ENCODE data around the gene RPL36.

The RPL36 gene

DNA sequence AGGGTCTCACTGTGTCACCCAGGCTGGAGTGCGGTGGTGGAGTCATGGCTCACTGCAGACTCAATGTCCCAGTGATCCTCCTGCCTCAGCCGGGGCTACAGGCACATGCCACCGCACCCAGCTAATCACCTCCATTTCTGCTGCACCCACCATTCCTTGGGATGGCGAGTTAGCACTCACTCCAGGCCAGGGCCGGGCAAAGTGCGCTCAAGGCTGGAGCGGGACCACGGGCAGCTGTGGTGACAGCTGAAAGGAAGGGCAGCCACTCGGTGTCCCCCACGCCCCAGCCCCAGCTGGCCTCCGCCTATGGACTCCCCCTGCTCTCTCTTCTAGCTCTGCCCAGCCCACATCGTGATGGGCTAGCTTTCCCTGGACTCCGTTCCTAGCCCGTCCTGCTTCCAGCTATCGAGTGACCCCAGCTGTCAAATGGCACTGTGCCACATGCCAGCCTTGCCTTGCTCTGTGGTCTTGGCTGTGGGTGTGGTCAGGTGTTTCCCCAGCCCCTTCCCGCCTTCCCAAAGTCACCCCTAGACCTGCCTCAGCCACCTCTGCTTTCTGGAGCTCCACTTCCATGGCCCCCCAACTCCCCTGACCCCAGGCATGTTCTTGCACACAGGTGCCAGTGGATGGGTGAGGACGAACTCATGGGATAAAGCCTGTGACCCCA is 13.9 kb upstream of the RPL36 start:
- DNase-seq = peak; percentile 78

DNA sequence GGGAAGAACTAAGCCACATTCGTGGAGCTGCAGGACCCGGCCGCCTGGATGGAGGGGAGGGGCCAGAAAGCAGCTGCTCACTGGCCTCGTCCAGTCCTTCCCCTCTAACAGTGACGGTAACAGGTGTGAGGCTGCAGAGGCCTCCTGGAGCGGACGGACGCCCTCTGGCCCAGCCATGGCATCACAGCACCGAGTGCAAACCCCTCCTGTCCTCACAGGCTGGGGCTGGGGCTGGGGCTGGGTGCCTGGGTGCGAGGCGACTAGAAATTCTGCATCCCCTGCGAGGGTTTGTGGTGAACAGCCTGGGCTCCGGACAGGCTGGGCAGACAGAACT is 13.4 kb upstream of the RPL36 start:
- peak; percentile 49 for DNase-seq

DNA sequence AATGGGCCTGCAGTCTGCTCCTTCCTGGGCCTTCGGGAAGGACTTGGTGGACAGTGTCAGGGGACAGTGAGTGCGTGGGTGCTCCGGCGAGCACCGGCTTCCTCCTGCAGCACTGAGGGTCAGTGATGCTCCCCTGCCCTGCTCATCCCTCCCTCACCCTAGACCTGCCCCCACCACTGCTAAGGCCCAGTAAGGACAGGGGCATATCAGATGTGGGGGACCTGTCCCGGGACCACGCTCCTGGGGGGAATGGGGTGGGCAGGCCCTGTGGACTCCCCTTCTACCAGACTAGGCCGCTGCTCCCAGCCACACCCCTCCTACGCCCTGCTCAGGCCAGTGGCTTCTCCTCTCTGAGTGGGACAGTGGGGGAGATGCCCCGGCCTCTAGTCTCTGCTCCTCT is 13.0 kb upstream of the RPL36 start:
- no peak for DNase-seq

DNA sequence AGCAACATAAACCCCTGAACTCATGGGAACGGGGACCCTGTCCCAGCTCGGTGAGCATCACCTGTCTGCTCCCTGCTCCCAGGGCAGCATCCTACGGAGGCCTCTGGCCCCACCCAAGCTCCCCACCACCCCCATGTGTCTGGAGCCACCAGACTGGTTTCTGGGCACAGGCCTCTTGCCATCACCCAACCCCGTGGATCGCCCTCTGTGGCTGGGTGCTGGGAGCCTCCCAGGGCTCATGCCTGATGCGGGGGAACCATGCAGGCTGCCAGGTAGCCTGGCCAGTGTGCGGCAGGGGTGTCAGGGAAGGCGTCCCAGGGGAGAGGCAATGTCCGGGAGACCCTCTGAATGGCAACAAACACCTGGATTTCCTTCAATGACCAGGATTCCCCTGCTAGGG is 12.5 kb upstream of the RPL36 start:
- no peak for DNase-seq

DNA sequence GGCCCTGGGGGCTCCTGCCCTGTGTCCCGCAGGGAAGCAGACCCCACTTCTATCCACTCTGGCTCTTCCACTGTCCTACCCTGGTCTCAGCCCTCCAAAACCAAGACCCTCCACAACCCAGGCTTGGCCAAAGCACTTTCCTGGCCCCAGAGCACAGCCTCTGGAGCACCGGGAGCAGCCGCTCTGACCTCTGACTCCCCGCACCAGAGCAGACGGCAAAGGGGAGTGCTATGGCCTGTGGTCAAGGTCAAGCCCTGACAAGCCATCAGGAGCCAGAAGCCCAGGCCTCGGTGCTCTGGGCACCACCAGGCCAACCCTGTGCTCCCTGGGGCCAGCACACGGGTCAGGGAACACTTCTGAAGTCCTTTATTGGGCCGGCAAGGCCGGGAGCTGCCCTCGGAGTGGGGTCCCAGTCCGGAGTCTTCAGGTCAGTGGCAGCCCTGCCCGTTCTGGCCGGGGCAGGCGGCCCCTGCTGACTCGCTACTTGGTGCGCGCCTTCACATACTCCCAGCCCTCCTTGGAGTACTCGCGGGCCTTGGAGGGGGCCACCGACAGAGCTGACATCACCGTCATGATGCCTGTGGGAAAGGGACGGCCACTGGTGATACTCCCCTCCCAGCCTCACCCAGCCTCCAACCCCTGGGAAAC is 11.9 kb upstream of the RPL36 start:
- DNase-seq = no peak

DNA sequence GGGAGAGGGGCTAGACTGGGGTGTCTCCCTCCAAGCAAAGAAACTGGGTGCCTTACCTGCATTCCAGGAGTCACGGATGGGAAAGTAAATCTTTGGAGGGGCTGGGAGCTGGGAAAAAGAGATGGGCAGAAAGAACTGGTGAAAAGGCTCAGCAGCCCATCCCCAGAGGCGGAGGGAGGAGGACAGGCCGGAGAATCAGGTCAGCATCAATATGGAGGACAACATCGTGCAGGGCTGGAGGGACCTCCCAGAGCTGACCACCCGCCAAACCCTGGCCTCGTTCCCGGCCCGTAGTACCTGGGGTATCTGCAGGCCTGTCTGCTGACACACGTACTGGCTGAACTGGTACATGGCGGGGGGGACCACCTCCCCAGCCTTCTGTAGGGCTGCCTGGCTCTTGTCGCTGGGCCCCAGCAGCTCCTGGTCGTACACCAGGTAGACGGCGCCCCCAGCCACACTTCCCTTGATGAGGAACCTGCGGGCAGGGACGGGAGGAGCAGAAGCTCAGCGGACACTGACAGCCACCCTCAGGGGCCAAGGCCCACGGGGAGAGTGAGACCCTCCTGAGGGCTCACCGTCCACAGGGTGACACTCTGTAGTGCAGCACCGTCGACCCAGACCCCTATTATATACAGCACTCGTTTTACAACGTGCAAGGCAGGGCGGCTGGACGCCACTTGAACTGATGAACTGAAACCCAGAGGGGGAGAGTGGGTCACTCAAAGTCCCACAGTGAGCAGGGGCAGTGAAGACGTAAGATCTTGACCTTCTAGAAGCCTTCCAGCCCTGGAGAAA is 10.6 kb upstream of the RPL36 start:
- DNase-seq = no peak

DNA sequence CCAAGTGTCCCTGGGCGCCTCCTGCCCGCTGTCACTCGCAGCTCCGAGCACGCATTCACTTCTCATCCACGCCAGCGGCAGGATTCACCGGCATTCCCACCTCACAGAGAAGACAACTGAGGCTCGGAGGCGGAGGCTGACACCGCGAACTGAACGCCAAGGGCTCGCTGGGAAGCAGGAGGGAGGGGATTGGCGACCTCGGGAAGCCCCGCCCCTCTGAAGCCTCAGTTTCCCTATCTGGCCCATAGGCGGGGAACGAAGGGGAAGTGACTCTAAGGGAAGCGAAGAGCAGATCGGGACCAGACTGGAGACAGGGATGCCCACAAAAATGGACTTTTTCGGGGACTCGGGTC is 10.0 kb upstream of the RPL36 start:
- no peak for DNase-seq

DNA sequence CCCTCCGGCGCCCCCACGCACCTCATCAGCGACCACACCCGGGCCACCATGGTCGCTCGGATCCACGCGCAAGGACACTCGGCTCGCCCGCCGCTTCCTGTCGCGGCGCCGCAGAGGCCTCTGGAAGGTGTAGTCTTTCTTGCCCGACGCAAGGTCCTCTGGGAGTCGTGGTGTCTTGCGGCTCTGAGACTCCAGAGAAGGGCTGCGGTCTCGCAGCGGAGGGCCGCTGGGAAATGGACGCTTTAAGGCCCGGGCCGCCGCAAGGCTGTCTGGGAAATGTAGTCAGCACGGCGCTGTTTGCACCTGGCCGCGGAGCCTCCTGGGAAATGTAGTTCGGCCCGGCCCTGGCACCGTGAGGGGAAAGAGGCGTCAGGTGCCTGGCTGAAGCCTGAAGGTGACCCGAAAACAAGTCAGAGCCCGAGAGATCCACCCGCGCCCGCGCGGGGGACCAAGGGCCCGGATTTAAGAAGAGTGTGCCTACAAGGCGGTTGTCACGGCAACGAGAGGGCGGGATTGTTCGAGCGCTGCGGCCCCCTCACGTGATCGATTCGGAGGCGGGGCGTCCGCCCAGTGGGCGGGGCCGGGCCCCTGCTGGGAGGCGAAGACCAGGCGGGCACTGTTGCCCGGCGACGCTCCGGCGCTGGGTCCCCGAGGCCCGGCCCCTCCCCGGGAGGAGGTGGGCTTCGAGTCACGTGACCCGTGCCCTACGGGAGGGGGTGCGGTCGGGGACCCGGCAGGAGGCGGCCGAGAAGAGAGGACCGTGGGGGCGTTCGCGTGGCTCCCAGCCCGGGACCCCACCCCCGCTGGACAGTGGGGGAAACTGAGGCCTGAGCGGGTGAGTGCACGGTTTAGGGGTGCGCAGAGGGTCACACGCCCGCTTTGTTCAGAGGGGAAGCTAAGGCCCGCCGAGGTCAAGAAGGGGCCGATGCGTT is 9.4 kb upstream of the RPL36 start, which contains the start of the genes HSD11B1L and MICOS13:
Gene HSD11B1L (plus strand): TSS at position 591 of the 932 bp plus-strand sequence. CDS start 3,806 bp downstream, outside the sequence.
Gene MICOS13 (minus strand): TSS at position 80 of the 932 bp plus-strand sequence. CDS start 30 bp downstream, at position 50.
- peak; percentile 98 for DNase-seq

DNA sequence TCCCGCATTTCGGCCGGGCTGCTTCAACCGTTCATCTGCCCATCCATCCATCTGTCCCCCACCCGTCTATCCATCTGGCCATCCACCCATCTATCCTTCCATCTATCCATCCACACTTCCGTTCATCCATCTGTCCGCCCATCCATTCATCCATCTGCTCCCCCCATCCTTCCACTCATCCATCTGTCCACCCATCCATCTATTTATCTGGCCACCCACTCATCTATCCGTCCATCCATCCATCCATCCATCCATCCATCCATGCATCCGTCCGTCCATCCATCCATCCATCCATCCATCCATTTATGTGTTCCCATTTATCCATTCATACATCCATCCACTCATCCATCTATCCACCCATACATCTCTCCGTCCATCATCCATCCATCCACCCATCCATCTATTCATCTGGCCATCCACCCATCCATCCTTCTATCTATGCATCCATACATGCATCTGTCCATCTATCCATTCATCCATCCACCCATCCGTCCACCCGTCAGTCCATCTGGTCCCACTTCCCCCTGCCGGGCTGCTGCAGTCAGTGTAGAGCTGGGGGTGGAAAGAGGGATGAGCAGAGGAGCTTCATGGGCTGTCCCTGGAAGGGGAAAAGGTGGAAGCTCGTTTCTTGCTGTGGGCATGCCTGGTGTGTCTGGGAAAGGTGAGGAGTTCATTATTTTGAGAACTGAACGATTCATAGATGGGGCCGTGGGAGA is 8.5 kb upstream of the RPL36 start:
- no peak for DNase-seq

DNA sequence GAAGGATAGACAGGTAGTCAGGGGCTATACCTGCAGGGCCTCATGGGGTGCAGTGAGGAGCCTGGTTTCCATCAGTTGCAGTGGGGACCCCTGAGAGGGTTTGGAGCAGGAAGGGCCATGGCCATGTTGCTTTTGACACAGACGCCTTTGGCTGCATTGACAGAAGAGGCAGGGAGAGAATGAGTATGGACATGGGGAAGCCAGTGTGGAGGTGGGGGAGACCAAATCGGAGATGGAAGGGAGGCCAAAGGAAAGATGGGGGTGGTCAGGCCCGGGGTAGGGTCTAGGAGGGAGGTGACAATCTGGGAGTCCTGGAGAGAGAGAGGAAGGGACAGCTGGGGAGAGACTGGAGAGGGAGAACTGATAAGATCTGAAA is 8.0 kb upstream of the RPL36 start:
- DNase-seq = no peak

DNA sequence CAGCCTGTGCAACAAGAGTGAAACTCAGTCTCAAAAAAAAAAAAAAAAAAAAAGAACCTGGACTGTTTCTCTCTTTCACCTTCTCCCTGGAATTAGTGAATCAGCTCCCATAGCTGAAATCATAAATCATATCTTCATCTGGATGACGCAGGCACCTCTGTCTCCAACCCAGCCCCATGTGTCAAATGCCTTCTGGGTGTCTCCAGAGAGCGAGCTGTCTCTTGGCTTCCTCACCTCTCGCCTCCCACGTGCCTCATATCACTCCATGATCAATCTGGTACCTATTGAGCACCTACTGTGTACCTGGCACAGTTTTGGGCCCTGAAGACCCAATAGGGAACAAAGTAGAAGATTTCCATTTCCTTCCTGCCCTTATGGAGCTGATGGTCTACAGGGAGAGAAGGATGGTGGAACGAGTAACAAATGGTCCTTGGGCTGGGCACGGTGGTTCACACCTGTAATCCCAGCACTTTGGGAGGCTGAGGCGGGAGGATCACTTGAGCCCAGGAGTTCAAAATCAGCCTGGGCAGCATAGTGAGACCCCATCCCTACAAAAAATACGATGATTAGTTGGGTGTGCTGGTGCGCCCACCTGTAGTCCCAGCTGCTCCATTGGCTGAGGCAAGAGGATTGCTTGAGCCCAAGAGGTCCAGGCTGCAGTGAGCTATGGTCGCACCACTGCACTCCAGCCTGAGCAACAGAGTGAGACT is 6.8 kb upstream of the RPL36 start:
- no peak for DNase-seq

DNA sequence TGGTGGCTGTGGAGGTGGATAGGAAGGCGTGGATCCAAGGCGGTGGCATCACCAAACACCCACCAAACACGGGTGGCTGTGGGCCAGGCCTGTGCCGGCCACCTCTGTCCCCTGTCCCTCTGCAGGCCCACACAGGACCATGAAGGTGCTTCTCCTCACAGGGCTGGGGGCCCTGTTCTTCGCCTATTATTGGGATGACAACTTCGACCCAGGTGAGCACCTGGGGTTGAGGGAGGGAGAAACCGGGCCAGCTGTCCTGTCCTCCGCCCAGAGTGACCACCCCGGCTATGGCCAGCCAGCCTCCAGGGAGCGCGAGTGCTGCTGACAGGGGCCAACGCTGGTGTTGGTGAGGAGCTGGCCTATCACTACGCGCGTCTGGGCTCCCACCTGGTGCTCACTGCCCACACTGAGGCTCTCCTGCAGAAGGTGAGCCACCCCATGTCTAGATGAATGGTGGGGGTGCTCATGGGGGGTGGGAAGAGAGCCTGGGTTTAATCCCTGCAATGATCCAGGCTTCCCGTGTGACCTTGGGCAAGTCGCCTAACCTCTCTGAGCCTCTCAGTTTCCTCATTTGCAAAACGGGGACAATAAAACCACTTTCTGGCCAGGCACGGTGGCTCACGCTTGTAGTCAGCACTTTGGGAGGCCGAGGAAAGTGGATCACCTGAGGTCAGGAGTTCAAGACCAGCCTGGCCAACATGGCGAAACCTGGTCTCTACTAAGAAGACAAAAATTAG is 5.2 kb upstream of the RPL36 start:
- peak; percentile 23 for DNase-seq

DNA sequence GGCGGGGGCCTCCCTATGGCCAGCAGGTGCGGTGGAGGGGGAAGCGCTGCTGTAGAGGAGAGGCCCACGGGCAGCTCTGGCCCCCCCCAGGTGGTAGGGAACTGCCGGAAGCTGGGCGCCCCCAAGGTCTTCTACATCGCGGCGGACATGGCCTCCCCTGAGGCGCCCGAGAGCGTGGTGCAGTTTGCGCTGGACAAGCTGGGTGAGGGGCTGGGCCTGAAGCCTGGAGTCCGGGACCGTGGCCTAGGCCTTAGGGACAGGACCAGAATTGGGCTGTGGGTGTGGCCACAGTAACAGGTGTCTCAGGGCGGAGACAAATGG is 3.8 kb upstream of the RPL36 start:
- DNase-seq = no peak

DNA sequence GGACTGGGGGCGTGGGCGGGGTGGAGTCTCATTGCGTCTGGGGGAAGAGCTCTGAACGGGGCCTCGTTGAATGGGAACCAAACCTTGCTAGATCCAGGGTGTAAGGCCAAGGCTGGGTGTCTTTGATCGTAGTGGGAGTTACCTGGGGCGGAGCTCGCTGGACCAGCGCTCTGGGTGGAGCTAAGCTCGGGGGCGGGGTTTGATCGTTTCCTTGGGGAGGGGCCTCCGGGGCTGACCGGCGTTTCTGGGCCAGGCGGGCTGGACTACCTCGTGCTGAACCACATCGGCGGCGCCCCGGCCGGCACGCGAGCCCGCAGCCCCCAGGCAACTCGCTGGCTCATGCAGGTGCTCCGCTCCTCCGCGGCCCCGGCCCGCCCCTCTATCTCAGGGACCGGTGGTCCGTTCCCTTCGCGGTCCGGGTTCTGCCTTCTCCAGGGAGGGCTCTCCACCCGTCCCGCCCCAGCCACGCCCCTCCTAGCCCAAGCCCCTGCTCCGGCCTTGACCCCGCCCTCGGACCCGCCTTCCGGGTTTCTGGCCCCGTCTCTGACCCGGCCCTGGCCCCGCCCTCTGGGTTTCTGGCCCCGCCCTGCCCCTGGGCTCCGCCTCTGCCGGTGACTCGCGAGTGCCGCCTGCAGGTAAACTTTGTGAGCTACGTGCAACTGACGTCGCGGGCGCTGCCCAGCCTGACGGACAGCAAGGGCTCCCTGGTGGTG is 3.3 kb upstream of the RPL36 start:
- peak; percentile 97 for DNase-seq

DNA sequence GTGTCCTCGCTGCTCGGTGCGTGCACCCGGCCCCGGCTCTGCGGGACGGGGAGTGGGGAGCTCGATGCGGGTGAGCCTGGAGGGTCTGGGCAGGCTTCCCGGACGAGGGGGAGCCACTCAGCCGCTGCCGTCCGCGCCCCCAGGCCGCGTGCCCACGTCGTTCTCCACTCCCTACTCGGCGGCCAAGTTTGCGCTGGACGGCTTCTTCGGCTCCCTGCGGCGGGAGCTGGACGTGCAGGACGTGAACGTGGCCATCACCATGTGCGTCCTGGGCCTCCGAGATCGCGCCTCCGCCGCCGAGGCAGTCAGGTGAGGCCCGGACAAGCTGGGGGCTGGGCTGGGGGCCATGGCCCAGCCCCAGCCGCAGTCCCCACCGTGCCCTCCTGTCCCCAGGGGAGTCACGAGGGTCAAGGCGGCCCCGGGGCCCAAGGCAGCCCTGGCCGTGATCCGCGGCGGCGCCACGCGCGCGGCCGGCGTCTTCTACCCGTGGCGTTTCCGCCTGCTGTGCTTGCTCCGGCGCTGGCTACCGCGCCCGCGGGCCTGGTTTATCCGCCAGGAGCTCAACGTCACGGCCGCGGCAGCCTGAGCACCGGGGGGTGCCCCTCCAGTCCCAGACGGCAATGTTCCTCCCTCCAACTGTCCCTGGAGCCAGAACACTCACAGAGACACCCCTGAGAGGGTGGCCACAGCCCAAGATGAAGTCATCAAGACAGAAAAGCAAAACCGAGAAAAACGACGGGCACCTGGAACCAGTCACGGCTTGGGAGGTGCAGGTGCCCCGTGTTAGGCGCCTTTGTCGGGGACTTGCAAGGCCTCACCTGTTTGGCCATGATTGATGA is 2.5 kb upstream of the RPL36 start:
- DNase-seq = peak; percentile 30

DNA sequence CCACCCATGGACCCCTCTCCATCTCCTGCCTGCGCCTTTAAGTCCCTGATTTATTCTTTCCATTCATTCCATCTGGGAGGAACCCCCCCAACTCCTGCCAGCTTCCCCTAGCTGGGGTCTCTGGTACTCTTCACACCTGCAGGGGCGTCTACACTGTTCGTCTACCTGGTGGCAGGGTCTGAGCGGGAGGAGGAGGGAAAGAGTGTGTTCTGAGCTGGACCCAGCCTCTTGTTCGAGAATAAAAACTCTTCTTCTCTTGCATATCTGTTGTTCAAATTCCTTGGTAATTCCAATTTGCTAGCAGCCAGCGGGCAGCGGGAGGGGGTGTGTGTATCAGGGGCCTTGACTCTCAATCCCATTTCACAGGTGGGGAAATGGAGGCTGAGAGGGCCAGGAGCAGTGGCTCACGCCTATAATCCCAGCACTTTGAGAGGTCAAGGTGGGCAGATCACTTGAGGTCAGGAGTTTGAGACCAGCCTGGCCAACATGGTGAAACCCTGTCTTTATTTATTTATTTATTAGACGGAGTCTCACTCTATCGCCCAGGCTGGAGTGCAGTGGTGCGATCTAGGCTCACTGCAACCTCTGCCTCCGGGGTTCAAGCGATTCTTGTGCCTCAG is 1.7 kb upstream of the RPL36 start:
- peak; percentile 22 for DNase-seq

DNA sequence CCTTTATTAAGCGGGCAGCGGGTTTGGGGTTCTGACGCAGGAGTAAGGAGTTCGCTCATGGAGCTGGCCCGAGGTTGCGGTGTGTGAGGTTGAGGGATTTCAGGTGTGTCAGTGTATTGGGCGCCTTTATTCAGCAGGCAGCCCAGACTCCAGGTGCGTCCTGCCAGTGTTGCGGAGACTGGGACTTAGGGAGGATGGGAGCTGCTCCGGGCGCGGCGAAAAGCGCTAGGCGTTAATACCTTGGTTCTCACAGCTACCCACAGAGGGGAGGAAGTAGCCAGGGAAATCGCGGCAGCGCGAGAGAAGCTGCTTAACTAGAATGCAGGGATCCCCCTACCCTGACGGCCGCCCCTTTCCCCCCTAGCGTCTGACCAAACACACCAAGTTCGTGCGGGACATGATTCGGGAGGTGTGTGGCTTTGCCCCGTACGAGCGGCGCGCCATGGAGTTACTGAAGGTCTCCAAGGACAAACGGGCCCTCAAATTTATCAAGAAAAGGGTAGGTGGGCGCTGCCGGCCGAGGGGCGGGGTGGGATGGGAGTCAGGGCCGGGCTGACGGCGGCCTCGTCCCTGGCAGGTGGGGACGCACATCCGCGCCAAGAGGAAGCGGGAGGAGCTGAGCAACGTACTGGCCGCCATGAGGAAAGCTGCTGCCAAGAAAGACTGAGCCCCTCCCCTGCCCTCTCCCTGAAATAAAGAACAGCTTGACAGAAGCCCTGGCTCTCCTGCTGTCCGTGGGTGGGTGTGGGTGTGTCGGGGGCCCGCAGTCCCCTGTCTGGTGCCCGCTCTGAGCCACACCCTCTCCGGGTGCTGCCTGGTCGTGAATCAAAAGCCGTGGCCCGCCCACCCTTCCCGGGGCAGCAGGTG is 1.1 kb downstream of the RPL36 start:
- peak; percentile 86 for DNase-seq
